HUDEP-2 (cell line): Measurements from ENCODE around the gene NAT9.
A peak's percentile ranks its signal among the peaks of the same experiment; 100 is the strongest.

Experiments used
- DNase-seq, 76 experiments: peaks; one replicate each; lab custom pipeline; 2025; ENCODE audit not compliant: unreplicated experiment in 76 of 76; lab: John Stamatoyannopoulos, UW

The NAT9 gene

DNA sequence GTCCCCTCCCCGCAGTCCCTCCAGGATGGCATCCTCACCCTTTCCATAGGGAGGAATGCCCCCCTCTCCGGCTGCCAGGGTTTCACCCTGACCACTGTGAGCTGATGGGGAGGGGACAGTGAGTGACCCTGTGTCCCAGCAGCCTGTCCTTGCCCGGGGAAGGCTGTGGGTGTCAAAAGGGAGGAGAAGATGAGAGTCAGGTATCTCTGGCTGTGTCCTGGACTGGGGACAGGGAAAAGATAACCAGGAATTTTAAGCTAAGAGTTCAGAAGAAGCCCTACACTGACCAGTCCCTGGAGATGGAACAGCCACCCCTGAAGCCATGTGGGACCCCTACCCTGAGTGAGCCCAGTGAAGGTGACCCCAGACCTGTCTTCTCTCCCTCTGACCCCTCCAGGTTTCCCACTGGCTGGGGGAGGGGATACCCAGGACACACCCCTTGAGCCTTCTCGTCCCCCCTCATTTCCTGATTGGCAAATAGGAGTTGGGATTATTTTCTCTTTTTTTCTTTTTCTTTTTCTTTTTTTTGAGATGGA lies 11.3 kb downstream of the NAT9 start:
- no peak for DNase-seq

DNA sequence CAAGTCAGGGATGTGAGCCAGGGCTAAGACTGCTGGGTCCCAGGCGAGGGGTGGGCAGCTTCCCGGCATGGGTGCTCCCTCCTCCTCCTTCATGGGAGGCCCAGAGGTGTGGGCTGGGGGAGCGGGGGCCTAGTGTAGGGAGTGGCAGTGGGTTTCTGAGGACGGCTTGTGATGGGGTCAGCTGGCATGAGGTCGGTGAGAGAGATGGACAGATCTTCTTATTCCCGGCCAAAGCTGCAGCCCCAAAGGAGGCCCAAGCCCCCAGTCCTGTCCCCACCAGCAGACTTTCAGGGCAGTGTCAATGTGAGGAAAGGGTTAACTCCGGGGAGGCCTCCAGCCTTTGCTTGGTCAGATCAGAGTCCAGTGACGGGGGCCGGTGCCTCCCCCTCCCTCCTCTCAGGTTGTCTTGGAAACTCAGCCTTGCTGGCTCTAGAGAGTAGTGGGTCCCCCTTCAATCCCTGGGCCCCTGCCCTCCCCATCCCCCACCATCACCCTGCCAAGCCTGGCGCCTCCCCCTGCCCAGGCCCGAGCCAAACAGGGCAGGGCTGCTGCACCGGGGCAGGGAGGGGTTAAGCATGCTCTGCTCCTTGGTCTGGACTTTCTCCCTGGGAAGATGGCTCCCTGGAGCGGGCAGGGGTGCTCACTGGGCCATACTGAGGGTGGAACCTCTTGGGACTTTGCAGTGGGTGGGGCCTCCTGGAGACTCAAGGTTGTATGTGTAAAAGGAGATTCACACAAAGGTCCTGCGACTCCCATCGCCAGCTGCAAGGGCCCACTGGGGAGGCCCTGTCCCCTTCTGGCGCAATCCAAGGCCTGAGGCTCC lies 12.4 kb downstream of the NAT9 start:
- no peak for DNase-seq

DNA sequence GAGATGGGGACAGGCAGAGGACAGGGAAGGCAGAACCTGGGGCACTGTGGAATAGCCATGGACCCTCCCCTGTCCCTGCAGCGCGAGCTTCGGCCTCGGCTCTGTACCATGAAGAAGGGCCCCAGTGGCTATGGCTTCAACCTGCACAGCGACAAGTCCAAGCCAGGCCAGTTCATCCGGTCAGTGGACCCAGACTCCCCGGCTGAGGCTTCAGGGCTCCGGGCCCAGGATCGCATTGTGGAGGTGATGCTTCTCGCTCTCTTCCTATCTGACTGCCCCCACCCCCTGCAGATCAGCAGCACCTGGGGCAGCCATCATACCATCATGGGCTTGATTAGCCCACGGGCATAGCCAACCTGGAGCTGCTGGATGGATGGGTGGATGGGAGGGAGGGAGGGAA lies 14.2 kb downstream of the NAT9 start:
- no peak for DNase-seq

DNA sequence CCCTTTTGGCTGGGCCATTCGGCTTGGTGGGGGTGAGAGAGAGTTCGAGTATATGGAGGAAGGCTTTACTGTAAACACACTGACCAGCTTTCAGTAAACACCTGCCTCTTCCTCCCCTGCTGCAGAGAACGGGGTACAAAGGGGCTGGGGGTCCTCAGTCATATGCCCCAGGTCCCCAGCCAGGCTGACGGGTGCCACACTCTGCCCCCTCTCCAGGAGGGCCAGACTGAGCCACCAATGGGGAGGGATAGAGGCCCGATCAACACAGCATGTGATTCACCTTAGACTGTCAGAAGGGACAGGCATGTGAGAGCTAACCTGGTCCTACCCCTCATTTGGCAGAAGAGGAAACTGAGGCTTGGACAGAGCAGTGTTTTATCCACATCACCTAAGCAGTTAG lies 14.7 kb downstream of the NAT9 start:
- DNase-seq = no peak

DNA sequence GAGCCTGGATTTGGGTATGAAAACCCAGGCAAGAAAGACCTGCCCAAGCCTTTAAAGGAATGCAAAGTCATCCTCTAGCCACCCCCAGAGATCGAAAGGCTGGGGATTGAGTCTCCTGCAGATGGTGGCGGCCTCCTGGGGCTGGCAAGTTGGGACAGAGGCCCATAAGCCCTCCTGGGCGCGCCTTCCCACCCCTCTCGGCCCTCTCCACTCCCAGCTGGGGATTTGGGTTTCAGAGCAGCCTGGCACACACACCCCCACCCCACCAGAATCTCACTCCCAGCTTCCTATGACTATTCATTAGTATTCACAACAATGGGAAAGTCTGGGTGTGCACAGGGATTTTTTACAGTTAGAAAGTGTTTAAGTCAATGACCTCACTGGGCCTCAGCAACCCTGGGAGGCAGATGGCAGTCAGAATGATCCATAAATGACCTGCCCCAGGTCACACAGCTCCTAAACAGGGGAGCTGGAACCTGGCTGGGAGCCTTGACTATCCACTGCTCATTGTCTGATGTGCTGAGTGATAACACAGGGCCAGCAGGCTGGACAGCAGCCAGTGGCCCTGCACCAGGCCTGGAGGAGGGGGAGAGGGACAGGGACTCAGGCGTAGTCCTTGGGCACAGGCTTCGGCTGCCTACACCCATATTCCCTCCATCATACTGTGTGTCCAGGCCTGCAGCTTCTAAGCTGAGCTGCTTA lies 15.6 kb downstream of the NAT9 start:
- peak in 11 of 76 experiments; percentile 5 to 38 (median 21) for DNase-seq

GRCh38 chr17:74759941-74760340 lies 16.2 kb downstream of the NAT9 start:
- no peak for DNase-seq

DNA sequence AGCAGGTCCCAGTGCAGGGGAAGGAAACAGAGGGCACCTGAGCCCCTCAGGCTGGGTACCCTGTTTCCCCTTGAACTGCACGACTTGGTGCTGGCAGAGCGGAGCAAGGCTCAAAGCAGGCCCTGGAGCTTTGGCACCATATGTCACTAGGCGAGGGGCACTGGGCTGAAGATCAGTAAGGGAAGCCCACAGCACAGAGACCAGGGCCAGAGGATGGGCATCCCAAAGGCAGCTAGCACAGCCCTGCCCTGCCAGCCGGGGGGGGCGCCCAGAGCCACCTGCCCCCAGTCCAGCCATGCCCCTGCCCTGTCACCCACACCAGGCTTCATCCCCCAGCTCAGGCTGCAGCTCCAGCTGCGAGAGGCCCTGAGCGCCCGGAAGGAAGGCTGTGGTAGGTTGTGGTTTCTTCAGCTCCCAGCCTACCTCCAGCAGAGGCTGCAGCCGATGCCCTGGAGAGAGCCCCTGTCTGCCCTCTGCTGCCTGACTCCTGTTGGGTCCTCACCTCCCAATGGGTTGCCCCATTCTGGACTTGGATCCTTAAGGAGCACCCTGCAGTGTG lies 16.8 kb downstream of the NAT9 start:
- DNase-seq = peak in 4 of 76 experiments; percentile 11 to 38 (median 20)

DNA sequence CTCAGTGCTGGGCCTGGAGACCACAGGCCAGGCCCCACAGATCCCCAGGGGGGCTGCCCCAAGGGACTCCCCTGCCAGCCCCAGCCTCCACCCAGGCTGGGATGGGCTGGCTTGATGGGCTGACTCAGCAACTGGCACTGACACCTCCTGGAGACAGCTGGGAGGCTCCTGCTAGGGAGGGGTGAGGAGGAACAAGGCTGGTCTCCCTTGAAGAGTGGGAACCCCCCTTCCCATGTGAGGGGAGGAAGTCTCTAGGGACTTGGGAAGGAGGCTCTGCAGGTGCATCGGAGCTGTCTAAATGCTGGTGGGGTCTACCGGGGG lies 17.3 kb downstream of the NAT9 start:
- DNase-seq = peak in 35 of 76 experiments; percentile 5 to 54 (median 29)

DNA sequence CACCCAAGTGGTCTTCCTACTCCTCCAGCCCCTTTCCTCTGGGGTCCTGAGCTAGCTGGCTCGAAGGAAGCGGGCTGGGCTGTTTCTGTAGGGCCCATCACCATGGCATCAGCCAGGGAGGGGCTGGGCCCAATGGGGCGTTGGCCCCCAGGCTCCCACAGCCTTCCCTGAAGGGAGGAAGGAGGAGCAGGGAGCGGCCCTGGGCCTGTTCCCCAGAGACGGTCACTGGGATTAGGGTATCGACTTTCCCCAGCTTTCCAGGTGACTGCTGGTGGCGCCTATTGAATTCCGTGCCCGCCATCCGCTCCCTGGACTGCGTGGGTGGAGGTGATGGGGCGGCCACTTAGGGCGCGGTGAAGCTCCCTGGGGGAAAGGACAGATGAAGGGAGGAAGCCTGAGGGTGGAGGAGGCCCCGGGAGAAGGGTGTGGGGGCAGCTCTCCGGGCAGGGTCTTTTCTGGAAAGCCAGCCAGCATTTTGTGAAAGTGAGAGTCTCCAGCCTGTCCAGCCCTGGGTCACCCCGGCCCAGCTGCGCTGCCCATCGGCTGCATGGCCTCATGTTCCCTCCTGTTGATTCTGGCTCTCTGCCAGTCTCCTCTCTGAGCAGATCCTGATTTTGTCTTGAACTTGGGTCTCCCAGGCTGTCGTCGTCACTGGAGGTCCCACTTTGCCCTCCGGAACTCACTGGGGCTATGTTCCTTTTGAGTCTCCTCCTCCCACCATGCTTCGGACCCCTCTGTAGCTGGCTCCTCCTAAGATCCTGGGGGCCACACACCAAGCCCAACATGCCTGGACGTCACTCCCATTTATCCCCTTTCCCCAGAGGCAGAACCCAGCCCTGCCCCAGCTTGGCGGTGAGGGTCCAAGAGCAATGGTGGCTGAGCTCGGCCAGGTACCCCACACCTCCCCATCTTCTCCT lies 18.0 kb downstream of the NAT9 start:
- peak in 2 of 76 experiments; percentile 9 to 11 for DNase-seq

DNA sequence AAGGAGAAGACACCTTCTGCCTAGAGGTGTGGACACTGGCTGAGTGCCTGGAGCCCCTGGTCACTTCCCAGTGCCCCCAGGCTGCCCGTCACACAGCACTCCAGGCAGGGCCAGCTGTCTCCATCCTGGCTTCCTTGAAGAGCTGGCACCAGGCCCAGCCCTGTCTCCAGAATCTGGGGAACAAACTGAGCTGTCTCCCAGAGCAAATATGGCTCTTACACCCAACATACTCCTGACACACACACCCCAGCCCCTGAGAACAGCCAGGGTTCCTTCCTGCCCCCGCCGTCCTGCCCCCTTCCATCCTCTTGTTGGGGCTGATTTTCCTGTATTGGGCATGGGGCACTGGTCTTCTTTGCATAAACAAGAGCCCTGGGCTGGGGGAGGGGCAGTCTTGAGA lies 18.6 kb downstream of the NAT9 start:
- DNase-seq = no peak

GRCh38 chr17:74756891-74757290 lies 19.3 kb downstream of the NAT9 start:
- DNase-seq = no peak

GRCh38 chr17:74755533-74755932 lies 20.6 kb downstream of the NAT9 start:
- no peak for DNase-seq

DNA sequence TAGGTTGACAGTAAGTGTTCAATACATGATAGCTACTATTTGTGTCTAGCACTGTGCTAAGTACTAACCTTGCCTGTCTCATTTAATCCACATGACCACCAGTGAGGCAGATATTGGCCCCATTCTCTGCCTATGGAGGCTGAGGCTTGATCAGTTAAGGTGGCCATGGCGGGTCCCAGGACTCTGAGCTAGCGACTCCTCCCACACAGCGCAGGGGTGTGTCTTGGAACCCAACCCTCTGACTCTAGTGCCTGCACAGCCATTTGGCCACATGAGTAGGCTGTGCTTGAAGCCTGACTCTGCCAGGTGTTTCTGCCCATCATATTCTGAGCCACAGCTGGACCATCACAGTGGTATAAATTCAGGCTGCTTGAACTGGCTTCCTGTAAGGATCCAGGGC lies 21.3 kb downstream of the NAT9 start:
- peak in 72 of 76 experiments; percentile 27 to 90 (median 70) for DNase-seq

DNA sequence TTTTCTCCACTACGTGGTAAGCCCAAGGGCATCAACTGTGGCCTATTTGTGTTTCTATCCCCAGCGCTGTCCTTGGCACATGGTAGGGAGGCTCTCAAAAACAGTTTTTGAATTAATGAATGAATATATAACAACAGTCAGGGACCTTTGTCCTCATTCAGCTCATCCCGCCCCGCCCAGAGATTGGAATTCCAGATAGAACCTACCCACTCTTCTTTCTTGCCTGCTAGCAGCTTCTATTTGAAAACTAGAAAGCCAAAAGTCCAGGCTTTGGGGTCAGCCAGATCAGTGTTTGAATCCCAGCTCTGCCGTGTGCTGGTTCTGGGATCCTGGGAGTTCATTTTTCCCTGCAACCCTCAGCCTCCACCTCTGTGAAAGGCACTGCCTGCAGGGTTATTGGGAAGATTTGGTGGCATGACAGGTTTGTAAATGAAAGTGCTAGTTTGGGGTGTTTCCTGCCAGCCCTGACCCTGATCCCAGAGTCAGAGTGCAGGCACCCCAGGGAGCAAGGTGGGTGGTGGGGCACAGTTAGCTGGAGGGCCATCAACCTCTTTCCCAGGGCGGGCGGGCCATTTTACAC lies 23.2 kb downstream of the NAT9 start:
- DNase-seq = no peak

DNA sequence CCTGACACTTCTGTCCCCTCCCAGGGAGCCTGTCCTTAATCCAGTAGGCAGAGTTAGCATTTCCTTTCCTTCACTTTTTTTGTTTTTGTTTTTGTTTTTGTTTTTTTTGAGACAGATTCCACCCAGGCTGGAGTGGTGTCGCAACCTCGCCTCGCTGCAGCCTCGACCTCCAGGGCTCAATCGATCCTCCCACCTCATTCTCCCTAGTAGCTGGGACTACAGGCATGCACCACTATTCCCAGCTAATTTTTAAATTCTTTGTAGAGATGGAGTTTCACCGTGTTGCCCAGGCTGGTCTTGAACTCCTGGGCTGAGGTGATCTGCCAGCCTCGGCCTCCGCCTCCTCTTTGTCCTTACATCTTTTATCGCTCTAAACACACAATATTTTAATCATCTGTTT lies 23.7 kb downstream of the NAT9 start:
- no peak for DNase-seq

DNA sequence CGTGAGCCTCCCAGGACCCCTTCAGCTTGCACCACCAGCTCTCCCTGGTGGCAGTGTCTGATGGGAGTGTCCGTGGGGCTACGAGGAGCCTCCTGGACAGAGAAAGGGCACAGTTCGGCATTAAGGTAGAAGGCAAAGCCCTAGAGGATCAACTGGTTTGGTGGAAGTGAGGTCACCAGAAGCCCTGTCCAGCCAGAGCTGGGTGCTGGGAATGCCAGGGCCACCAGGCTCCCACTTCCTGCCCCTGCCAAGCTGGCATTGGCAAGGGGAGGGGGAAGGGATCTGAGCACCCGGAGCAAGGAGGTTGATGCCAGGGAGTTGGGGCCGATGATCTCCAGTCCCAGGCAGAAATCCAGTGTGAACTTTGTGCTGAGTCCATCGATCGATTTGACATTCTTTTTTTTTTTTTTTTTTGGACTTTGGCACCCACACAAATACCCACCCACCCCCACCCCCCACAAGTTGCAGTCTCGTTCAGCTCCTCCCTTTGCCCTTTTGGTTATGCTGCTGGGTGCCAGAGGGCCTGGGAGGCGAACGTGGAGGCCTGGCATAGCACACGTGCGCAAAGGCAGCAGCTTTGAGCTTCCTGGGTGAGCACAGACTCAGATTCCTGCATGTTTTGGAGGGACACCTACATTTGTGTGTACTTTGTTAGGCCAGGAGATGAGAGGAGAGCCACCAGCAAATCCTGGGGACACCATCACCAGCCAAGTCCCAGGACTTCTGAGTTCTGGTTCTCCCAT lies 25.6 kb downstream of the NAT9 start:
- DNase-seq = no peak

GRCh38 chr17:74750039-74750326 lies 26.2 kb downstream of the NAT9 start:
- DNase-seq = no peak

- peak in 2 of 76 experiments; percentile 35 to 45 for DNase-seq
These were observed 26.7 kb downstream of the NAT9 start for GRCh38 chr17:74749279-74750038.
